OCI-LY3 (cell line): ENCODE results near the gene METTL2A.
"Not testable (repeated sequence)": the region's sequence is repeated elsewhere in the genome, so short reads cannot be mapped to it uniquely, and the experiment has no call there.

Experiments
- CTCF ChIP-seq: fragments of 200-600, 300-600 bp; sonication (generic); IDR thresholded peaks from 2 replicates; pipeline ENCODE4 v1.5.1; 2014; ENCODE audit warnings: antibody characterized with exemption, low read length, low read depth
- EZH2phosphoT487 ChIP-seq: fragments of 200-600 bp; shearing (Covaris generic); IDR thresholded peaks from 2 replicates; pipeline ENCODE4 v1.6.1; 2018; ENCODE audit warnings: antibody characterized with exemption, mixed run types, low read depth

- TF ChIP-seq CTCF, EZH2phosphoT487: not testable (repeated sequence)
Measured at GRCh38 chr17:62479639-62480258, 56.1 kb downstream of the METTL2A start.
